Embryonic facial prominence (tissue), 1 donor: Measurements from ENCODE around the gene EMC8.
"Not testable (repeated sequence)": the region's sequence is repeated elsewhere in the genome, so short reads cannot be mapped to it uniquely, and the experiment has no call there.

Source experiments
- DNase-seq: peaks from one replicate; pipeline ENCODE4 v3.0.0-alpha.2; 2016; ENCODE audit errors: extremely low spot score

Gene EMC8

GRCh38 chr16:85799497-85800320 lies at the start of gene EMC8, which contains the start of gene COX4I1:
EMC8 (minus strand) TSS chr16:85799544; CDS start chr16:85799295, 249 bp downstream.
COX4I1 (plus strand) TSS chr16:85799695; CDS start chr16:85801206, 1,511 bp downstream.
- peak; percentile 77 for DNase-seq

- no peak for DNase-seq
Measured at GRCh38 chr16:85848986-85849385, 49.6 kb upstream of the EMC8 start.

GRCh38 chr16:85847681-85848601 lies 48.6 kb upstream of the EMC8 start:
- DNase-seq = no peak

- no peak for DNase-seq
Measured at GRCh38 chr16:85847036-85847435, 47.7 kb upstream of the EMC8 start.

- no peak for DNase-seq
Measured at GRCh38 chr16:85846461-85846860, 47.1 kb upstream of the EMC8 start.

GRCh38 chr16:85845266-85845665 lies 45.9 kb upstream of the EMC8 start:
- DNase-seq = no peak

GRCh38 chr16:85844786-85845185 lies 45.4 kb upstream of the EMC8 start:
- DNase-seq = no peak

- DNase-seq = no peak
Measured at GRCh38 chr16:85844169-85844481, 44.8 kb upstream of the EMC8 start.

- DNase-seq = no peak
Measured at GRCh38 chr16:85843471-85844168, 44.3 kb upstream of the EMC8 start.

- DNase-seq = no peak
Measured at GRCh38 chr16:85842848-85843247, 43.5 kb upstream of the EMC8 start.

- no peak for DNase-seq
Measured at GRCh38 chr16:85842435-85842834, 43.1 kb upstream of the EMC8 start.

- DNase-seq = no peak
Measured at GRCh38 chr16:85840801-85841200, 41.5 kb upstream of the EMC8 start.

GRCh38 chr16:85840395-85840794 lies 41.1 kb upstream of the EMC8 start:
- DNase-seq = no peak

- DNase-seq = no peak
Measured at GRCh38 chr16:85839681-85840240, 40.4 kb upstream of the EMC8 start.

GRCh38 chr16:85838876-85839585 lies 39.7 kb upstream of the EMC8 start:
- DNase-seq = no peak

GRCh38 chr16:85838381-85838780 lies 39.0 kb upstream of the EMC8 start:
- no peak for DNase-seq

- DNase-seq = not testable (repeated sequence)
Measured at GRCh38 chr16:85837654-85838053, 38.3 kb upstream of the EMC8 start.

- DNase-seq = no peak
Measured at GRCh38 chr16:85836706-85837582, 37.6 kb upstream of the EMC8 start.

- no peak for DNase-seq
Measured at GRCh38 chr16:85835956-85836705, 36.8 kb upstream of the EMC8 start.
